CD4-positive, alpha-beta T cell treated with Interleukin-1 beta for 1 hour (primary cell): ENCODE data around the gene CPXM1.

Source experiments
- DNase-seq, 2 donors: peaks; one replicate each; pipeline ENCODE4 v3.0.0-alpha.2; 2020 to 2022

CPXM1 gene

DNA sequence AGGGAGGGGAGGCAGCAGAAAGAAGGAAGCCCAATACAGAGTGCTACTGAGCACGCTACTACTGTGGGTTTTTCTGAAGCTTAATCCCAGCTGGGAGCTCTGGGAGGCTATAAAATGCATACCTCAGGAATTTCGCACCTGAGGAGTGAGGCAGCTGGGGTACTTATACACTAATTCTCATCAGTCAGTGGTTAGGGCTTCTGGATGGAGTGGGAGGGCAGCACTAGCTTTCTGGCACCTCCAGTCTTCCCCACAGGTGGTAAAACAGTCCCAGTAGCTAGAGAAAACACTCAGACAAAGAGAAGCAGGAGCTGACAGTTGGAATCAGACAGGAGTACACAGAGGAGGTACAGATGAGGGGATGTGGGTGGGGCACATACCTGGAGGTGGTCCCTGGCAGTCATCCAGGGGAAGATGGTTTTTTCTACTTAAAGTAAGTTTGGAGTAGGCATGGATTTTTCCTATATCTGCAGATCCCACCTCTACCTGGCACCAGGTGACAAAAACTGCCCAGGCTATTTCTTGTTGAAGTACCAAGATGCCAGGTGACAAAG, 37.8 kb downstream of the CPXM1 start:
- no peak for DNase-seq

DNA sequence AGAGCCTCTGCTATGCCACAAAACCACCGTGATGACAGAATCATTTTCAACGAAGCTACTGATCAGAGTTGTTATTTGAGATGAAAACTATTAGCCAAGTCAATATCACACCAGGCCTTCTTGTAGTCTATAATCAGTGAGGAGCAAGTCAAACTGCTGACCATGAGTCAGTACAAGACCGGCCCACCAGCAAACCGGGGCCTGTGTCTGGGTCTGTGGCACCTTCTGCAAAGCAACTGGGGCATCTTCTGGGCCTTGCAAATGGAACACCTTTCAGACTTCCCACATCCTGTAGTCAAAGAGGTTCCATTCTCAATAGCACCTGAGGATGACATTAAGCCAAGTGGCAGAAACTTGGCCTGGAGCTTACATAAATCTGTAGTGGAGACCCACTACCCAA, 38.5 kb downstream of the CPXM1 start:
- DNase-seq, result no peak

- DNase-seq, result no peak
Observed at GRCh38 chr20:2760952-2761305, 39.5 kb downstream of the CPXM1 start.

DNA sequence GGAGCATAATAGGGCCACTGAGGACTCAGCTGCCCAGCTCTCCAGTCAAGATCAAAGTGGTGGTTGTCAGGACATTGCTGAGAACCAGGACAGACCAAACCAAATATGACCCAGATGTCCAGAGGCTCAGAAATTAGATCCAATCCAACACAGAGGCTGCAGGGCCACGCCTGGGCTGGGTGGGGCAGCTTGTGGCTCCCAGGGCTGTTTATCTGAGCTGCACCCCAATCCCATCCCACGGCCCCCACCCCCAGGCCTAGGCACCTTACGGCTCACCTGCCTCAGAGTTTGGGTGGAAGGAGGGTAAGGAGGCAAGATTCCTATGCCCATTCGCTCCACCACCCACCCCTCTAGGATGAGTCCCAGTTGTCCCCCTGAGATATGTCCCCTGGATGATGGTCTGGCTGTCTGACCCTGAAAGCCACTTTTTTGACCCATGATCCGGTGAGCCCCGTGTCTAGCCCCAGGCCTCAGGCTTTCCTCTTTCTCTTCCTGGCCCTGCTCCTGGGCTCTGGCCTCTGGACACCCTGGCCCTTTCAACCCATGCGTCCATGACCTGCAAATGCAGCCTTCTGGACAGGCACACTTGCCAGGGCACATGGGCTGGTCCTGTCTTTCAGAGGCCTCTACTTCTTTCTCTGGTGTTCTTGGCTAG, 40.0 kb downstream of the CPXM1 start:
- no peak for DNase-seq

GRCh38 chr20:2759603-2760296, 40.7 kb downstream of the CPXM1 start:
- no peak for DNase-seq

GRCh38 chr20:2759143-2759542, 41.3 kb downstream of the CPXM1 start:
- no peak for DNase-seq

- no peak for DNase-seq
Observed at GRCh38 chr20:2757969-2758368, 42.5 kb downstream of the CPXM1 start.

DNA sequence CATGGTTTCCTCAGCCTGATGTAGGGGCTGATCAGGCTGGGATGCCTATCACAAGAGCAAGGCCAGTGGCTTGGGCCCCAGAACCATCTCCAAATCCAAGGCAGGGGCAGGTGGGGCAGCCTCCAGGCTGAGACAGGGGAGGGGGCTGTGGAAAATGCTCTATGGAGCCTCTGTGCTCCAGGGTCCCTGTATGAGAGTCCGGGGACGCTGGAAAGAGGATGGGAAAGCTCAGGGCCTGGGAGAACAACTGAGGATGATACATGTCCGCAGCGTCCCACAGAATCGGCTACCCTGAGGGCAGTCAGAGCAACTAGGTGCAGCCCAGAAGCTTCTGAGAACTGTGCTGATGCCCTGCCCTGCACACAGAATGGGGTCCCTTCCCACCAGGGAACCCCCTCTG, 43.4 kb downstream of the CPXM1 start:
- DNase-seq, result no peak

- no peak for DNase-seq
Observed at GRCh38 chr20:2756056-2756611, 44.3 kb downstream of the CPXM1 start.

DNA sequence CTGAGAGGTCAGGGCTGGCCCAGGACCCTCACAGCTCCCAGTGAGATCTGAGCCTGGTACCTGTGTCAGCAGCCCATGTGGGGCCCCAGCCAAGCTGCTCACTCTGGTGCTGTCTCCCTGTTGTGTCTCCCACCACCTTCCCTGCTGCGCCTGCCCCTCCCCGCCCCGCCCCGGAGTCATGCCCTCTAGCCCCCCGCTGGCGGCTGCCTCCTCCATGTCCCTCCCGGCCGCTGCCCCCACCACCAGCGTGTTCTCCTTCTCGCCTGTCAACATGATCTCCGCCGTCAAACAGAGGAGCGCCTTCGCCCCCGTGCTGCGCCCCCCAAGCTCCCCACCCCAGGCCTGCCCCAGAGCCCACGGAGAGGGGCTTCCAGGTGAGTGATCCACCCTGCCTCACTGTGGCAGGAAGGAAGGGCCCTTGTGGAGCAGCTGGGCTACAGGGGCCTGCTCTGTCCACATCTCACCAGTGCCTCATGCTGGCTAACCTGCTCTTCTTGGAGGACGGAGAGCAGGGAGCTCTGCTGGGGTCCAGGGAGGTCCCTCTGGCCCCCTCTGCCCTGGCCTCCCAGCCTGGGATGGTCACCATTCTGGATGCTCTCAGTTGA, 44.9 kb downstream of the CPXM1 start:
- DNase-seq, result no peak

DNA sequence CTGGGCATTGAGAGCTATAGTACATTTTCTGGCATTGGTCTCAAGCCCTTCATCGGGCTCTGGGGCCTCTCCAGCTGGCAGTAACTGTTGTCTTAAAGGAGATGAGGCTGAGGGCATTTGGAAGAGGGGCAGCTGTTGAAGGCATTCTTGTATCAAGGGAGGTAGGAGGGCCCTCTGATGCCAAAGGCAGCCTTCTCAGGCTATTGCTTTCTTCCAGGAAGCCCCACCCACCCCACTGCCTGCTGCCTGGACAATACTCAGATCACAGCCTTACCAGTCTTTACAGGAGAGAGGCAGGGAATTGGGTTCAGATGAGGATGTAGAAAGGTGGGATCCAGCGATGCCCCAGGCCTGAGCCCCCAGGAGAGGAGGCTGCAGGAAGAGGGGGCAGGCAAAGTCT, 46.0 kb downstream of the CPXM1 start:
- no peak for DNase-seq

GRCh38 chr20:2753461-2754040, 46.9 kb downstream of the CPXM1 start:
- no peak for DNase-seq

GRCh38 chr20:2752567-2753460, 47.6 kb downstream of the CPXM1 start:
- DNase-seq, result peak; percentile 40 to 47

DNA sequence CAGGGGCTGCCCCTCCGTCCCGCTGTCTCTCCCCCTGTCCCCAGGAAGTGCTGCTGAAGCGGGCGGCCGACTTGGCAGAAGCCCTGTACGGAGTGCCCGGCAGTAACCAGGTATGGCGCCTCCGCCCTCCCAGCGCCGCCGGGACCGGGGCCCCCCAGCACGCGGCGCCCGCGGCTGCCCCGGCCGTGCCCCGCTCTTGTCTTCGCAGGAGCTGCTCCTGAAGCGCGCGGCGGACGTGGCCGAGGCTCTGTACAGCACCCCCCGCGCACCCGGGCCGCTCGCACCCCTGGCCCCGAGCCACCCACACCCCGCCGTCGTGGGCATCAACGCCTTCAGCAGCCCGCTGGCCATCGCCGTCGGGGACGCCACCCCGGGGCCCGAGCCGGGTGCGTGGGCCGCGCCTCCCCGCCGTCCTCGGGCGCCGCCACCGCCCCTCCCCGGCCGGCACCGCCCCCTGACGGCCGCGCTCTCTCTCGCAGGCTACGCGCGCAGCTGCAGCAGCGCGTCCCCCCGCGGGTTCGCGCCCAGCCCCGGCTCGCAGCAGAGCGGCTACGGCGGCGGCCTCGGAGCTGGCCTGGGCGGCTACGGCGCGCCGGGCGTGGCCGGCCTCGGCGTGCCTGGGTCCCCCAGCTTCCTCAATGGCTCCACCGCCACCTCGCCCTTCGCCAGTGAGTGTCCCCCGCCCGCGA, 48.4 kb downstream of the CPXM1 start:
- DNase-seq, result peak; percentile 46 to 66

DNA sequence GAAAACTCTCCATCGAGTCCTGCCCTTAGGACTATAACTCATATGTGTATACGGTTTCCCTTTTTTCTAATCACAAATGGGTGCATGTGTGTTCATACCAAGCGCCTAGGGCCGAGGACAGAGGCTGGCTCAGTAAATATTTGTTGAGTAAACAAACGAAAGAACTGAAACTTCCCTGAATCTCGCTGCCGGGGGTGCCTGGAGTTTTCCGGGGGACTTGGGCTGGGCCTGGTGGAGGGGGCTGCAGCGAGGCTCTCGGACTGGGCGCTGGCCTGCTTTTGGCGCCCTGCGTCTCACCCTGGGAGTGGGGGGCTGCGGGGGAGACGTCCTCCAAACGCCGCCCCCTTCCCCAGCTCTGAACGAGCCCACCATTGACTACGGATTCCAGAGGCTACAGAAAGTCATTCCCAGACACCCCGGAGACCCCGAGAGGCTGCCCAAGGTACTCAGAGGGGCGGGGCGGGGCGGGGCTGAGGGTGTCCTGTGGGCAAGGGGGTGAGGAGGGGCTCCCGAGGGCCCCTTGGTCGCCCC, 49.0 kb downstream of the CPXM1 start:
- no peak for DNase-seq

GRCh38 chr20:2750491-2751251, 49.8 kb downstream of the CPXM1 start:
- DNase-seq, result peak in 1 of 2 donors; percentile 59

DNA sequence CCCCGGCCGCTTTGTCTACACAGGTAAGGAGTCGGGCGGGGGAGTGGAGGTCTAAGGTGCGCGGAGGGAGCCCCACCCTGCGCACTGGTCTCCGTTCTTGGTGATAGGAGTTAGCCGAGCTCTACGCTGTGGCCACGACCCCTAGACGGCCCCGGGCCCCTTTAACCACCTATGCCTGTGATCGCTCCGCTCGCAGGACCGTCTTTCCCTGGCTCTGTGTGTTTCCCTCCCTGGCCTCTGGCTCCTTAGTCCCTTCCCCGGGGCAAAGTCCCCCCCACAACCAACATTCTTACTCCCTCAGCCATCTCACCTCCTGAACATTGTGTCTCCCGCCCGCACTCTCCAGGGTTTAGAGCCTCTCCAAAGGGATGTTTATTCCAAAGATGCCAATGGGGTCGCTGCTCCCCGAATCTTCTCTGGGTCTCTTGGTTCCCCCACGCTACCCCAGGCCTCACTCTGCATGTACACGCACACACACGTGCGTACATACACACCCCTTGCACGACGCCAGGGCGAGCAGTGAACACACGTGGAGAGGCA, 50.4 kb downstream of the CPXM1 start:
- DNase-seq, result no peak

DNA sequence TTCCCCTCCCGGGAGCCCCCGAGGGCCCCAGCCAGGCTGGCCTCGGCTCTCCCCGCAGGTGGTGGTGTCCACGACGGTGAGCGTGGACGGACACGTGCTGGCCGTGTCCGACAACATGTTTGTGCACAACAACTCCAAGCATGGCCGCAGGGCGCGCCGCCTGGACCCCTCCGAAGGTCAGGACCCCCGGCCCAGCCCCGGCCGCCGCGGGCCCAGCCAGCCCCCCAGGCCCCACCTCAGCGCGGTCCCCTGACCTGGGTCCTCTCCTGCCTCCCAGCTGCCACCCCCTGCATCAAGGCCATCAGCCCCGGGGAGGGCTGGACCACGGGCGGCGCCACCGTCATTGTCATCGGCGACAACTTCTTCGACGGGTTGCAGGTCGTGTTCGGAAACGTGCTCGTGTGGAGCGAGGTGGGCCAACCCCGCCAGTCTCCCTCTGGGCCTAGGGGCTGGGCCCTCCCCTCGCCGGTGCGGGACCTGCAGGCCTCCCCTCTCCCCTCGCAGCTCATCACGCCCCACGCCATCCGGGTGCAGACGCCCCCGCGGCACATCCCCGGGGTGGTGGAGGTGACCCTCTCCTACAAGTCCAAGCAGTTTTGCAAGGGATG, 51.0 kb downstream of the CPXM1 start:
- no peak for DNase-seq

DNA sequence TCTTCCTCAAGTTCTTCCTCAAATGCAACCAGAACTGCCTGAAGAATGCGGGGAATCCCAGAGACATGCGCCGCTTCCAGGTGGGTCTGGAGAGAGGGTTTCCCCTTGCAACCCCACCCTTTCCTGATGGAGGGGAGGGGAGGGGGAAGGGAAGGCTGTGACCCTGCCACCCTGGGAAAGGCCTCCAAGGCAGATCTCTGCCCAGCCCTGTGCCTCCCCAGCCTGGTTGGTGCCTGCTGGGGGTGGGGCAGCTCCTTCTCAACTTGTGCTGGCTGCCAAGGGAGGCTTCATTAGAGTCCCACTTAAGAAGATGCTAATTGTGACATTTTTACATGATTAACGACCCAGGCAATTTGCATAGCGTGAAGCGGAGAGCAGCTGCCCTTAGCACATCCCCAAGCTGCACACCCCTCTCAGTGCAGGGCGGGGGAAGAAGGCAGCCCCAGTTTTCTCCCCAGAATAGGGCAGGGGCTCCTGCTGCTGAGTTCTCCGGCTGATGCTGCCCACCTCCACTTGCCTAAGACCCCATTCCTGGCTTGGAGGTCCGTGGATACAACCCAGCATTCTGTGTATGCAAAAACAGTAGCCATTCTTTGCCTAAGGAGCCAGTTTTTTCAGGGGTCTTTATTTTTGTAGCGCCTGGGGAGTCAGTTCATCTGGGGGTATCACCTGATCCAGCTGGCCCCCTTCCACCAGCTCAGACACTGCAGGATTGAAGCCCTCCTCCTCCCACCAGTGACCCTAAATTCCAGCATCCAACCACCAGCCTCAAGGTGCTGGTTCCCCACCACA, 51.7 kb downstream of the CPXM1 start:
- DNase-seq, result no peak
